G401.6 (cell line): Measurements from ENCODE around the gene SMIM3.
A peak's percentile ranks its signal among the peaks of the same experiment; 100 is the strongest.
"Not testable (repeated sequence)": the region's sequence is repeated elsewhere in the genome, so short reads cannot be mapped to it uniquely, and the experiment has no call there.

Experiments
- FAIRE-seq: peaks from 2 replicates; lab custom pipeline; 2012; peaks lifted over from hg19 to GRCh38; lab: Jason Lieb, UNC

Gene SMIM3

GRCh38 chr5:150794927-150795326 is 16.4 kb downstream of the SMIM3 start:
- no peak for FAIRE-seq

GRCh38 chr5:150797384-150797783 is 18.8 kb downstream of the SMIM3 start:
- no peak for FAIRE-seq

- peak; percentile 96 for FAIRE-seq
Observed at GRCh38 chr5:150801117-150801927, 22.8 kb downstream of the SMIM3 start.

- FAIRE-seq = no peak
Observed at GRCh38 chr5:150804388-150804787, 25.8 kb downstream of the SMIM3 start.

- FAIRE-seq = no peak
Observed at GRCh38 chr5:150809363-150809762, 30.8 kb downstream of the SMIM3 start.

- FAIRE-seq = no peak
Observed at GRCh38 chr5:150815010-150815409, 36.5 kb downstream of the SMIM3 start.

- no peak for FAIRE-seq
Observed at GRCh38 chr5:150816946-150817345, 38.4 kb downstream of the SMIM3 start.

GRCh38 chr5:150829744-150830143 is 51.2 kb downstream of the SMIM3 start:
- FAIRE-seq = no peak

GRCh38 chr5:150831821-150832220 is 53.3 kb downstream of the SMIM3 start:
- not testable (repeated sequence) for FAIRE-seq

GRCh38 chr5:150836064-150836463 is 57.5 kb downstream of the SMIM3 start:
- FAIRE-seq = no peak

- no peak for FAIRE-seq
Observed at GRCh38 chr5:150836703-150837102, 58.1 kb downstream of the SMIM3 start.

GRCh38 chr5:150845185-150845859 is 66.8 kb downstream of the SMIM3 start:
- FAIRE-seq = not testable (repeated sequence)

GRCh38 chr5:150846308-150846653 is 67.7 kb downstream of the SMIM3 start, which contains the start of gene IRGM:
Gene IRGM (plus strand): TSS chr5:150846521. CDS start chr5:150848124, 1,603 bp downstream.
- not testable (repeated sequence) for FAIRE-seq
